SK-N-MC (cell line): ENCODE measurements around the gene BAHD1.

Experiments
- EZH2 ChIP-seq: fragments of 200-600 bp; sonication (generic); IDR thresholded peaks from one replicate; pipeline ENCODE4 v1.6.1; 2017; ENCODE audit warnings: antibody characterized with exemption
- POLR2AphosphoS5 ChIP-seq: IDR thresholded peaks from 2 replicates; pipeline ENCODE4 v1.6.1; 2012; ENCODE audit warnings: mild to moderate bottlenecking, low read depth, low read length, borderline replicate concordance

- TF ChIP-seq POLR2AphosphoS5 (no peak), EZH2 (no peak)
These were observed 25.5 kb upstream of the BAHD1 start for GRCh38 chr15:40415226-40415625.
